GM10266 (cell line): ENCODE data around the gene AHR.

Source experiments
- DNase-seq: peaks from one replicate; pipeline ENCODE4 v3.0.0; 2012; ENCODE audit errors: extremely low spot score
- CTCF ChIP-seq: IDR thresholded peaks from 2 replicates; pipeline ENCODE4 v1.5.1; 2012; ENCODE audit warnings: mild to moderate bottlenecking, low read depth; ENCODE audit not compliant: control insufficient read depth, insufficient read depth; ENCODE audit errors: missing control alignments

Gene AHR

GRCh38 chr7:17304926-17305325 is 6.5 kb downstream of the AHR start:
- no peak for DNase-seq
- no peak for TF ChIP-seq CTCF

- no peak for DNase-seq
- TF ChIP-seq CTCF = no peak
Measured at GRCh38 chr7:17305387-17306171, 7.1 kb downstream of the AHR start.

- no peak for DNase-seq
- no peak for TF ChIP-seq CTCF
Measured at GRCh38 chr7:17307000-17307399, 8.5 kb downstream of the AHR start.

GRCh38 chr7:17307558-17307957 is 9.1 kb downstream of the AHR start:
- TF ChIP-seq CTCF = no peak
- no peak for DNase-seq

GRCh38 chr7:17307969-17308648 is 9.7 kb downstream of the AHR start:
- no peak for DNase-seq
- no peak for TF ChIP-seq CTCF

- no peak for TF ChIP-seq CTCF
- DNase-seq = no peak
Measured at GRCh38 chr7:17311194-17311593, 12.7 kb downstream of the AHR start.

GRCh38 chr7:17311952-17312351 is 13.5 kb downstream of the AHR start:
- no peak for DNase-seq
- TF ChIP-seq CTCF = no peak
